Neuronal stem cell (in vitro differentiated cells): Measurements from ENCODE around the gene ZSCAN12.
"Not testable (repeated sequence)": the region's sequence is repeated elsewhere in the genome, so short reads cannot be mapped to it uniquely, and the experiment has no call there.

Experiments
- DNase-seq: peaks from one replicate; pipeline ENCODE4 v3.0.0-alpha.2; 2013; ENCODE audit warnings: low spot score
- H2AFZ ChIP-seq: one replicate; pipeline ENCODE4 v1.6.1; 2013; ENCODE audit warnings: mild to moderate bottlenecking, low read length, inconsistent platforms
- H2AK5ac ChIP-seq: 2 replicates; pipeline ENCODE4 v1.6.1; 2013; ENCODE audit warnings: low read depth, mild to moderate bottlenecking, inconsistent platforms, low read length, moderate library complexity, mixed read lengths
- H2BK120ac ChIP-seq: 2 replicates; pipeline ENCODE4 v1.6.1; 2013; ENCODE audit warnings: low read depth, mild to moderate bottlenecking, inconsistent platforms, low read length, moderate library complexity, mixed read lengths
- H2BK12ac ChIP-seq: one replicate; pipeline ENCODE4 v1.6.1; 2013; ENCODE audit warnings: low read length, inconsistent platforms
- H2BK15ac ChIP-seq: 2 replicates; pipeline ENCODE4 v1.6.1; 2013; ENCODE audit warnings: mild to moderate bottlenecking, low read length, inconsistent platforms, mixed read lengths
- H2BK5ac ChIP-seq: one replicate; pipeline ENCODE4 v1.6.1; 2013; ENCODE audit warnings: inconsistent platforms, mild to moderate bottlenecking, low read length, moderate library complexity
- H3K14ac ChIP-seq: one replicate; pipeline ENCODE4 v1.6.1; 2013; ENCODE audit warnings: low read length, inconsistent platforms
- H3K18ac ChIP-seq: 2 replicates; pipeline ENCODE4 v1.6.1; 2013; ENCODE audit warnings: low read length, inconsistent platforms
- H3K23ac ChIP-seq: 2 replicates; pipeline ENCODE4 v1.6.1; 2013; ENCODE audit warnings: low read depth, mild to moderate bottlenecking, mixed read lengths, low read length, inconsistent platforms; ENCODE audit not compliant: poor library complexity
- H3K27ac ChIP-seq: replicated peaks from 3 replicates; pipeline ENCODE4 v1.5.1; 2013; ENCODE audit warnings: low read length, inconsistent platforms
- H3K27me3 ChIP-seq, 3 experiments: 2 replicates each; pipeline ENCODE4 v1.6.1; 2013; ENCODE audit warnings: low read length in 3 of 3, mild to moderate bottlenecking in 2 of 3, inconsistent platforms in 1 of 3, low read depth in 1 of 3, mixed read lengths in 1 of 3, moderate library complexity in 1 of 3; ENCODE audit not compliant: control insufficient read depth in 3 of 3, insufficient read depth in 3 of 3
- H3K36me3 ChIP-seq, 2 donors: replicated peaks in 1 of 2; 2 replicates each; pipeline ENCODE4 v1.6.1; 2013; ENCODE audit warnings: low read length in 2 of 2; ENCODE audit not compliant: control insufficient read depth in 2 of 2, insufficient read depth in 2 of 2
- H3K4ac ChIP-seq: 2 replicates; pipeline ENCODE4 v1.6.1; 2013; ENCODE audit warnings: inconsistent platforms, mild to moderate bottlenecking, low read length, moderate library complexity
- H3K4me1 ChIP-seq, 2 donors: 1 replicate in 1 of 2; 2 replicates in 1 of 2; pipeline ENCODE4 v1.6.1; 2013; ENCODE audit warnings: low read length in 2 of 2, low read depth in 1 of 2; ENCODE audit not compliant: control insufficient read depth in 2 of 2, insufficient read depth in 1 of 2
- H3K4me2 ChIP-seq: one replicate; pipeline ENCODE4 v1.6.1; 2013; ENCODE audit warnings: mild to moderate bottlenecking, low read length, inconsistent platforms; ENCODE audit not compliant: insufficient read depth, poor library complexity, severe bottlenecking
- H3K4me3 ChIP-seq, 2 donors: 2 replicates each; pipeline ENCODE4 v1.5.1; 2013; ENCODE audit warnings: low read length in 2 of 2, mild to moderate bottlenecking in 2 of 2, inconsistent platforms in 1 of 2, moderate library complexity in 1 of 2
- H3K79me1 ChIP-seq: one replicate; pipeline ENCODE4 v1.6.1; 2013; ENCODE audit warnings: low read depth, mild to moderate bottlenecking, inconsistent platforms, low read length, moderate library complexity
- H3K9ac ChIP-seq: one replicate; pipeline ENCODE4 v1.6.1; 2013; ENCODE audit warnings: mild to moderate bottlenecking, low read depth, low read length, inconsistent platforms; ENCODE audit not compliant: poor library complexity
- H3K9me3 ChIP-seq, 2 donors: replicated peaks in 1 of 2; 2 replicates each; pipeline versions ENCODE3 to v1.6.1; 2013; ENCODE audit warnings: low read length in 2 of 2, mild to moderate bottlenecking in 2 of 2, inconsistent platforms in 1 of 2, low read depth in 1 of 2, mixed read lengths in 1 of 2, moderate library complexity in 1 of 2; ENCODE audit not compliant: control insufficient read depth in 2 of 2, insufficient read depth in 1 of 2
- H4K8ac ChIP-seq: one replicate; pipeline ENCODE4 v1.6.1; 2013; ENCODE audit warnings: low read depth, mild to moderate bottlenecking, inconsistent platforms, low read length, moderate library complexity
- H4K91ac ChIP-seq: one replicate; pipeline ENCODE4 v1.6.1; 2013; ENCODE audit warnings: low read length, low read depth, mild to moderate bottlenecking, inconsistent platforms; ENCODE audit not compliant: poor library complexity
- WGBS, 2 donors: extraction: QIAGEN DNeasy Blood & Tissue Kit; methylation state at CpG; one replicate each; pipeline ENCODE4 v1.1.7; 2013; ENCODE audit warnings: missing lambda C conversion rate in 2 of 2, mixed read lengths in 1 of 2; ENCODE audit not compliant: insufficient read length in 2 of 2, insufficient replicate concordance in 1 of 2; ENCODE audit errors: extremely low coverage in 2 of 2; 5-methylcytosine and 5-hydroxymethylcytosine counted together

Gene ZSCAN12

GRCh38 chr6:28360961-28361360 is 38.6 kb downstream of the ZSCAN12 start:
- Histone ChIP-seq H3K27ac (no peak overlapping the region), H3K9me3 (peaks cover 0 to 8% of the 10 kb centered on the region in 2 donors), H2AK5ac (no peak overlapping the region), H3K9ac (no peak overlapping the region), H2BK12ac (no peak overlapping the region), H2BK5ac (no peak overlapping the region), H3K4ac (no peak overlapping the region), H3K4me1 (no peaks in the 10 kb centered on the region), H2BK120ac (no peak overlapping the region), H3K4me2 (no peak overlapping the region), H3K4me3 (no peak overlapping the region), H2BK15ac (no peak overlapping the region), H4K8ac (no peak overlapping the region), H3K27me3 (no peaks in the 10 kb centered on the region), H3K36me3 (peaks cover 17 to 79% of the 10 kb centered on the region in 2 donors), H3K23ac (no peak overlapping the region), H3K14ac (no peak overlapping the region), H4K91ac (no peak overlapping the region), H3K79me1 (peaks cover 2% of the 10 kb centered on the region), H2AFZ (no peak overlapping the region), H3K18ac (no peak overlapping the region)
- no CpG with 5 or more reads among the region's 2 CpGs for WGBS, 2 donors
- DNase-seq: no peak

GRCh38 chr6:28359562-28359961 is 40.0 kb downstream of the ZSCAN12 start:
- not testable (repeated sequence) for H3K9ac ChIP-seq, H2BK12ac ChIP-seq, H2BK120ac ChIP-seq, H4K91ac ChIP-seq, H2AK5ac ChIP-seq, H3K18ac ChIP-seq, H3K79me1 ChIP-seq, DNase-seq, H3K4ac ChIP-seq, H2AFZ ChIP-seq, H3K4me3 ChIP-seq, H2BK5ac ChIP-seq, H3K14ac ChIP-seq, H3K23ac ChIP-seq, H3K27ac ChIP-seq, H3K4me2 ChIP-seq, H2BK15ac ChIP-seq, H3K4me1 ChIP-seq, H4K8ac ChIP-seq, H3K27me3 ChIP-seq, H3K9me3 ChIP-seq
- H3K36me3 ChIP-seq: peaks cover 7 to 66% of the 10 kb centered on the region in 2 donors
- WGBS, 2 donors: no CpG with 5 or more reads among the region's 16 CpGs

GRCh38 chr6:28357036-28357435 is 42.5 kb downstream of the ZSCAN12 start:
- DNase-seq: no peak
- Histone ChIP-seq H2BK15ac (no peak overlapping the region), H2BK5ac (no peak overlapping the region), H2BK12ac (no peak overlapping the region), H2AK5ac (no peak overlapping the region), H3K14ac (no peak overlapping the region), H2BK120ac (no peak overlapping the region), H3K9me3 (peaks cover 4 to 20% of the 10 kb centered on the region in 2 donors), H3K23ac (no peak overlapping the region), H3K9ac (no peak overlapping the region), H2AFZ (no peak overlapping the region), H3K4ac (no peak overlapping the region), H4K8ac (no peak overlapping the region), H3K4me2 (no peak overlapping the region), H4K91ac (no peak overlapping the region), H3K4me3 (no peak overlapping the region), H3K4me1 (peaks cover 0 to 1% of the 10 kb centered on the region in 2 donors), H3K36me3 (peaks cover 3 to 52% of the 10 kb centered on the region in 2 donors), H3K18ac (no peak overlapping the region), H3K79me1 (peaks cover 4% of the 10 kb centered on the region), H3K27me3 (no peaks in the 10 kb centered on the region), H3K27ac (no peak overlapping the region)
- WGBS, 2 donors: no CpG with 5 or more reads among the region's 6 CpGs

GRCh38 chr6:28356666-28357020 is 42.9 kb downstream of the ZSCAN12 start:
- no peak overlapping the region for H4K91ac ChIP-seq
- H3K36me3 ChIP-seq: peaks cover 3 to 49% of the 10 kb centered on the region in 2 donors
- H3K4me1 ChIP-seq: peaks cover 0 to 1% of the 10 kb centered on the region in 2 donors
- no peak overlapping the region for H3K4me3 ChIP-seq
- H3K27ac ChIP-seq: no peak overlapping the region
- no peaks in the 10 kb centered on the region for H3K27me3 ChIP-seq
- H3K4me2 ChIP-seq: no peak overlapping the region
- WGBS, 2 donors: no CpG with 5 or more reads among the region's 7 CpGs
- H2BK15ac ChIP-seq: no peak overlapping the region
- DNase-seq: no peak
- no peak overlapping the region for H2AFZ ChIP-seq
- no peak overlapping the region for H3K23ac ChIP-seq
- H2BK5ac ChIP-seq: no peak overlapping the region
- H3K9me3 ChIP-seq: peaks cover 4 to 20% of the 10 kb centered on the region in 2 donors
- no peak overlapping the region for H3K14ac ChIP-seq
- H3K9ac ChIP-seq: no peak overlapping the region
- no peak overlapping the region for H3K18ac ChIP-seq
- H2BK120ac ChIP-seq: no peak overlapping the region
- no peak overlapping the region for H2BK12ac ChIP-seq
- H2AK5ac ChIP-seq: no peak overlapping the region
- peaks cover 4% of the 10 kb centered on the region for H3K79me1 ChIP-seq
- H3K4ac ChIP-seq: no peak overlapping the region
- no peak overlapping the region for H4K8ac ChIP-seq
